ENCODE data around the gene SCRT2. TPM values are rescaled to one million over a fixed set of nuclear protein-coding genes. Genes with fewer than 3 reads are reported as not detected.

SCRT2 gene
- total and polyA plus RNA-seq, 4 donors = not detected

DNA sequence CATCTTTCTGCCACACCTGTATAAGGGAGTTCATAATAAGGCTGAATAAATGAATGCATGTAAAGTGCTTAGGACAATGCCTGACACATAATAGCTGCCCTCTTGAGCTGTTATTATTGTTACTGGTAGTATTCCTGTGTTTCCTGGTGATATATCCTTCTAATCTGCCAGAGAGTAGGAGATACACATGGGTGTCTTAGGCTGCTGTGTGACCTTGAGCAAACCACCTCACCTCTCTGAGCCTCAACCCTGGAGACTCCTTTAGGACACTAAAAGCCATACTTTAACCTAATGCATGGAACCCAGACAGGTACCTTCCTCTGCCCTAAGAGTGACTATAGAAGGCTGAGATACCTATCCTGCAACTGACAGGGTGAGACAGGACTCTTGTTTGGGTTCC is 7.6 kb downstream of the SCRT2 start:
- no peak for ATAC-seq (ENCODE audit: insufficient read depth, low FRiP score)
- peaks cover 5 to 51% (median 35%) of the 10 kb centered on the region in 3 donors for H3K27me3 ChIP-seq (ENCODE audit: control insufficient read depth in 3 of 3, insufficient read depth in 3 of 3, low read length in 2 of 3)

DNA sequence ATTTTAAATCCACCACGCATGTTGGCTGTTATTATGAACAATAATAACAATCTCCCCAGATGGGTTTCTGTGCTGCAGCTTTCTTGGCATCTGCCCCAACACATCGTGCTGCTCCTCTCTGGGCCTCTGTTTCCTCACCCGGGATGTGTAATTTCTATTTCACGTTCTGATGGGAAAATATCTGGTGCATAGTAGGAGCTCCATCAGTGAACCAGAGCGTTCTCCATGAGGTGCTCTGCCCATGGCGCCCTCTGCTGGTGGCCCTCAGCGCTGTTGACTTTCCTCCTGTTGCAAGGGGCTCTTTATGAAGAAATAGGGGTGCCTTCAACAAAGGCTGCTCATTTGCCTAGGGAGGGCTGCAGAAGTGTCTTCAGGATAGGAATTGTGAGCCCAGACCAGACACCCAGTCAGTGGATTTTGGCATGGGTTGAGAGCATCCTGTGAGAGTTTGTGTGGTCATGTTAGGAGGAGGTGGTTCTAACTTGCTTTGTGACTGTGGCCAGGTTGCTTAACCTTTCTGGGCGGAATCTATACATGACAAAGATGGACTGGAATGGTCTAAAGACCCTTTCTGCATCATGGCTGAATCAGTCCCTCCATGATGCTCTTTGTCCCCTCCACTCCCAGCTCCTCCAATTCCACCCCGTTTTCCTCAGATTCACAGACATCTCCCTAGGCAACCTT is 8.1 kb downstream of the SCRT2 start:
- ATAC-seq (ENCODE audit: insufficient read depth, low FRiP score) (no peak), DNase-seq (peak in 1 of 3 donors; percentile 16)
- 28 to 37% methylated on average over 9 of the region's 9 CpGs for WGBS, 2 donors
- no peak overlapping the region for H3K4me3 ChIP-seq
- peaks cover 7 to 53% (median 40%) of the 10 kb centered on the region in 3 donors for H3K27me3 ChIP-seq (ENCODE audit: control insufficient read depth in 3 of 3, insufficient read depth in 3 of 3, low read length in 2 of 3)
- H3K4me1 ChIP-seq (ENCODE audit: control insufficient read depth in 5 of 5, insufficient read depth in 5 of 5, low read length in 5 of 5) = peaks cover 0 to 13% (median 0%) of the 10 kb centered on the region in 5 donors
- H3K36me3 ChIP-seq (ENCODE audit: control insufficient read depth in 4 of 4, insufficient read depth in 4 of 4, low read length in 4 of 4) = no peaks in the 10 kb centered on the region
- TF ChIP-seq, protein P1, sequence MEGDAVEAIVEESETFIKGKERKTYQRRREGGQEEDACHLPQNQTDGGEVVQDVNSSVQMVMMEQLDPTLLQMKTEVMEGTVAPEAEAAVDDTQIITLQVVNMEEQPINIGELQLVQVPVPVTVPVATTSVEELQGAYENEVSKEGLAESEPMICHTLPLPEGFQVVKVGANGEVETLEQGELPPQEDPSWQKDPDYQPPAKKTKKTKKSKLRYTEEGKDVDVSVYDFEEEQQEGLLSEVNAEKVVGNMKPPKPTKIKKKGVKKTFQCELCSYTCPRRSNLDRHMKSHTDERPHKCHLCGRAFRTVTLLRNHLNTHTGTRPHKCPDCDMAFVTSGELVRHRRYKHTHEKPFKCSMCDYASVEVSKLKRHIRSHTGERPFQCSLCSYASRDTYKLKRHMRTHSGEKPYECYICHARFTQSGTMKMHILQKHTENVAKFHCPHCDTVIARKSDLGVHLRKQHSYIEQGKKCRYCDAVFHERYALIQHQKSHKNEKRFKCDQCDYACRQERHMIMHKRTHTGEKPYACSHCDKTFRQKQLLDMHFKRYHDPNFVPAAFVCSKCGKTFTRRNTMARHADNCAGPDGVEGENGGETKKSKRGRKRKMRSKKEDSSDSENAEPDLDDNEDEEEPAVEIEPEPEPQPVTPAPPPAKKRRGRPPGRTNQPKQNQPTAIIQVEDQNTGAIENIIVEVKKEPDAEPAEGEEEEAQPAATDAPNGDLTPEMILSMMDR (IDR thresholded peaks at IDR 0.05; ENCODE audit: control extremely low read depth, extremely low read depth) = peak; percentile 62
- H3K9ac ChIP-seq (ENCODE audit: insufficient read depth in 1 of 2, low read length in 2 of 2) = no peak overlapping the region
- no peaks in the 10 kb centered on the region for H3K9me3 ChIP-seq (ENCODE audit: control insufficient read depth in 4 of 4, insufficient read depth in 3 of 4, low read length in 3 of 4)
- no peak overlapping the region for H3K27ac ChIP-seq (ENCODE audit: low read depth in 1 of 2, low read length in 1 of 2)

More for the DNA sequence above, 7.6 kb downstream of the SCRT2 start:
- Histone ChIP-seq H3K36me3 (ENCODE audit: control insufficient read depth in 4 of 4, insufficient read depth in 4 of 4, low read length in 4 of 4) (no peaks in the 10 kb centered on the region), H3K4me1 (ENCODE audit: control insufficient read depth in 5 of 5, insufficient read depth in 5 of 5, low read length in 5 of 5) (peaks cover 0 to 13% (median 0%) of the 10 kb centered on the region in 5 donors), H3K9ac (ENCODE audit: insufficient read depth in 1 of 2, low read length in 2 of 2) (no peak overlapping the region), H3K27ac (ENCODE audit: low read depth in 1 of 2, low read length in 1 of 2) (no peak overlapping the region), H3K9me3 (ENCODE audit: control insufficient read depth in 4 of 4, insufficient read depth in 3 of 4, low read length in 3 of 4) (no peaks in the 10 kb centered on the region), H3K4me3 (no peak overlapping the region)
- TF ChIP-seq, protein P1 (IDR thresholded peaks at IDR 0.05; ENCODE audit: control extremely low read depth, extremely low read depth) = no peak
- DNase-seq = no peak

DNA sequence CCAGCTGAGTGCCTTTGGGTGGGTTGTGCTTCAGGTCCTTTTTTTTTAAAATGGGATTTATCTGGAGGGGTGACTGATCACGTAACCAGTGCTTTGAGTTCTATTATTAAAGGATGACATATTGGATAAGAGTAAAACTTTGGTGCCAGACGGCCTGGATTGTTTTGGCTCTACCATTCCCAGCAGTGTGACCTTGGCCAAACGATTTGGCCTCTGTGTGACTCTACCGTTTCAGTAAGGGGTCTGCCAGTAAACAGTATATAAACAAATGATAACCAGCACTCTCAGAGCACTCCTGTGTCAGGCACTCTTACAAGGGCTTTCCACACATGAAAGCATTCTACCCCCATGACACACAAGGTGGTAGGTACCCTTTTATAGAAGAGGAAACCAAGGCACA is 8.7 kb downstream of the SCRT2 start:
- H3K4me3 ChIP-seq = no peak overlapping the region
- no peak overlapping the region for H3K27ac ChIP-seq (ENCODE audit: low read depth in 1 of 2, low read length in 1 of 2)
- no peaks in the 10 kb centered on the region for H3K9me3 ChIP-seq (ENCODE audit: control insufficient read depth in 4 of 4, insufficient read depth in 3 of 4, low read length in 3 of 4)
- DNase-seq (peak in 1 of 3 donors; percentile 10), ATAC-seq (ENCODE audit: insufficient read depth, low FRiP score) (no peak)
- 45 to 58% methylated on average over 4 of the region's 4 CpGs for WGBS, 2 donors
- H3K27me3 ChIP-seq (ENCODE audit: control insufficient read depth in 3 of 3, insufficient read depth in 3 of 3, low read length in 2 of 3) = peaks cover 7 to 53% (median 42%) of the 10 kb centered on the region in 3 donors
- peaks cover 0 to 8% (median 0%) of the 10 kb centered on the region in 5 donors for H3K4me1 ChIP-seq (ENCODE audit: control insufficient read depth in 5 of 5, insufficient read depth in 5 of 5, low read length in 5 of 5)
- H3K36me3 ChIP-seq (ENCODE audit: control insufficient read depth in 4 of 4, insufficient read depth in 4 of 4, low read length in 4 of 4) = no peaks in the 10 kb centered on the region
- H3K9ac ChIP-seq (ENCODE audit: insufficient read depth in 1 of 2, low read length in 2 of 2) = no peak overlapping the region
- TF ChIP-seq, protein P1 (IDR thresholded peaks at IDR 0.05; ENCODE audit: control extremely low read depth, extremely low read depth) = no peak

Data from lung (tissue), 12 donors.